ENCODE measurements around the gene GPR141. TPM values are rescaled to one million over a fixed set of nuclear protein-coding genes. Genes with fewer than 3 reads are reported as not detected.
A peak's percentile ranks its signal among the peaks of the same experiment; 100 is the strongest.

The GPR141 gene
- total RNA-seq, 1 experiment from 2014 or later: not detected

DNA sequence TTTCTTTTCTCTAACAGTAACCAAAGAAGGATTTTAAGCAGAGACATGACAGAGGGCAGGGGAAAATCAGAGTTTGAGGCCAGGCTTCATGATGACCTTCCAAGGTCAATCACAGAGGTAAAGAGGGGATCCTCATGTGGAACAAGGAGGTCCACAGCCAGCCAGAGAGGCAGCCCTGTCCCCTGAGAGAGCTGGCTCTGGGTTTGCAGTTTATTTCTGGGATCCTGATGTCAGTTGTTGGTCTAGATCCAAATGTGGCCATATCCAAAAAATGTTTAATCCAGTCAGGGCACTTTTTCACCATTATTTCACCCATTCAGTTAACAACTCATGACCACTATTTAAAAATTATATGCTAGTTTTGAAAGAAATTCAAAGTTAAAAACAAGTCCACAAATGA, 45.6 kb downstream of the GPR141 start:
- DNase-seq (ENCODE audit: extremely low read depth, low read depth): no peak

- no peak for DNase-seq (ENCODE audit: extremely low read depth, low read depth)
Measured at GRCh38 chr7:37730501-37730900, 46.9 kb downstream of the GPR141 start.

DNA sequence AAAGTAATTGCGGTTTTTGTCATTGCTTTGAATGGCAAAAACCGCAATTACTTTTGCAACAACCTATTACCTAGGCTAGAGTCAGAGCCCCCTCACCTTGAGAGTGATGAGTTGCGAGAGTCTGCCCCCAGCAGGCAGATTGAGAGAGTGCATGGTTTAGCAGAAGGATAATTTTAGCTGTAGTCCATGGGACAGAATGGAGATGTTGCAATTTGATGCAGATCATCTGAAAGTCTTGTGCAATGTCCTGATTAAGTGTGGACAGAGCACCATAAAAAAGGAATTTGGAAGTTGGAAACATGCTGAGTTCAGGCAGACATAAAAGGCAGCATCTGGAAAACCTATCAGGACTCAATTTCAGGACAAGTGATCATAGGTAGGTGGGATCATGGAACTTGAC, 48.7 kb downstream of the GPR141 start:
- DNase-seq (ENCODE audit: extremely low read depth, low read depth): peak; percentile 8

- DNase-seq (ENCODE audit: extremely low read depth, low read depth): no peak
Measured at GRCh38 chr7:37732888-37733287, 49.3 kb downstream of the GPR141 start.

DNA sequence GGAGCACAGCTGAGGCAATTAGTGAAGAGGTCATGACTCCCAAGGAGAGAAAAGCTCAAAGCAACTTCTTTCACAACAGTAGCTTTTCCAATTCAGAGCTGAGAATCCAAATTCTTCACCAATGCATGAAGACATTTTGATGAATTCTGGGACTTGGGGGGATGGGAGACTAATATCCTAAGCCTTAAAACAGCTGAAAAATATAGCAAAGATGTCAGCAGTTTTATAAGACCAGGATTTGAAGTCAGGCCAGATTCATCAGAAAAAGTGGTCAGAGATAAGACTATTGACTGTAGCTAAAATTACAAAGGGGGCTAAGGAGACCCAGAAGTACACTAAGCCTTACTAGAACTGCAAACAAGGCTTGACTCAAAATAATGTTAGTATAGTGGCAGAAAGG, 51.6 kb downstream of the GPR141 start:
- DNase-seq (ENCODE audit: extremely low read depth, low read depth): no peak

- DNase-seq (ENCODE audit: extremely low read depth, low read depth): no peak
Measured at GRCh38 chr7:37738321-37738720, 54.8 kb downstream of the GPR141 start.

DNA sequence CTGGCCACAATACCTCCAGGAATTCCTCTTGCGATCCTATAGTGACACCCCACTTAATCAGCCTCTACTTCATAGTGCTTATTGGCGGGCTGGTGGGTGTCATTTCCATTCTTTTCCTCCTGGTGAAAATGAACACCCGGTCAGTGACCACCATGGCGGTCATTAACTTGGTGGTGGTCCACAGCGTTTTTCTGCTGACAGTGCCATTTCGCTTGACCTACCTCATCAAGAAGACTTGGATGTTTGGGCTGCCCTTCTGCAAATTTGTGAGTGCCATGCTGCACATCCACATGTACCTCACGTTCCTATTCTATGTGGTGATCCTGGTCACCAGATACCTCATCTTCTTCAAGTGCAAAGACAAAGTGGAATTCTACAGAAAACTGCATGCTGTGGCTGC, 56.8 kb downstream of the GPR141 start:
- no peak for DNase-seq (ENCODE audit: extremely low read depth, low read depth)

- no peak for DNase-seq (ENCODE audit: extremely low read depth, low read depth)
Measured at GRCh38 chr7:37741776-37742175, 58.2 kb downstream of the GPR141 start.

- DNase-seq (ENCODE audit: extremely low read depth, low read depth): no peak
Measured at GRCh38 chr7:37751096-37751495, 67.5 kb downstream of the GPR141 start.

GRCh38 chr7:37753398-37754050, 70.0 kb downstream of the GPR141 start:
- no peak for DNase-seq (ENCODE audit: extremely low read depth, low read depth)

DNA sequence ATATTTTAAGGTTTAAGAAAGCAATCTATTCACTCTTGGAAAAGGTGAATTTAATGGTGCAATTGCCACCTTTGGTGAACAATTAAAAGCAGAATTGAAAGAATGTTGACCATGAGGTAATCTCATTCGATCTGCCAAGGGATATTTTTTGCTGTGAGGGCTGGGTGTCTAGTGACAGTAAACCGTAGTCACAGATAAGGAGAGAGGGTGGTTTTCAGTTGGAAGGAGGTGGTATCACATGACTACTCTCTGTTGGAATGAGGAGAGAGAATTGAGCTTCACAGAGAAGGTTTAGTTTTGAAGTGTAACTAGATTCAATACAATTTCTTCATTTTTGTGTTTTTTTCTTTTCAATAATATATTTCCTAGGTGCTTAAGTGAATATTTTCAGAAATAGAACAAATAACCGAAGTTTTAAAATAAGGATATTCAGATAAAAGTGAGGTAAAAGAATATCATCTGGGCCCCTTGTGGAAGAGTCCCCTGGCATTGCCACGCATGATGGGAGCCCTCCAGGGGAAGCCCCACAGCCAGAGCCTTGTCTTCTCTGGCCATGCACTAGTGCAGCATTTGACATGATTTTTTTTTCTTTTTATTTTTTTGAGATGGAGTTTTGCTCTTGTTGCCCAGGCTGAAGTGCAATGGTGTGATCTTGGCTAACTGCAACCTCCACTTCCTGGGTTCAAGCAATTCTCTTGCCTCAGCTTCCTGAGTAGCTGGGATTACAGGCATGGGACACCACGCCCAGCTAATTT, 73.4 kb downstream of the GPR141 start:
- DNase-seq (ENCODE audit: extremely low read depth, low read depth): no peak

GRCh38 chr7:37757563-37757962, 74.0 kb downstream of the GPR141 start:
- DNase-seq (ENCODE audit: extremely low read depth, low read depth): no peak

- DNase-seq (ENCODE audit: extremely low read depth, low read depth): no peak
Measured at GRCh38 chr7:37758501-37759045, 75.0 kb downstream of the GPR141 start.

GRCh38 chr7:37759526-37759925, 76.0 kb downstream of the GPR141 start:
- DNase-seq (ENCODE audit: extremely low read depth, low read depth): no peak

GRCh38 chr7:37765421-37765829, 81.9 kb downstream of the GPR141 start:
- no peak for DNase-seq (ENCODE audit: extremely low read depth, low read depth)

DNA sequence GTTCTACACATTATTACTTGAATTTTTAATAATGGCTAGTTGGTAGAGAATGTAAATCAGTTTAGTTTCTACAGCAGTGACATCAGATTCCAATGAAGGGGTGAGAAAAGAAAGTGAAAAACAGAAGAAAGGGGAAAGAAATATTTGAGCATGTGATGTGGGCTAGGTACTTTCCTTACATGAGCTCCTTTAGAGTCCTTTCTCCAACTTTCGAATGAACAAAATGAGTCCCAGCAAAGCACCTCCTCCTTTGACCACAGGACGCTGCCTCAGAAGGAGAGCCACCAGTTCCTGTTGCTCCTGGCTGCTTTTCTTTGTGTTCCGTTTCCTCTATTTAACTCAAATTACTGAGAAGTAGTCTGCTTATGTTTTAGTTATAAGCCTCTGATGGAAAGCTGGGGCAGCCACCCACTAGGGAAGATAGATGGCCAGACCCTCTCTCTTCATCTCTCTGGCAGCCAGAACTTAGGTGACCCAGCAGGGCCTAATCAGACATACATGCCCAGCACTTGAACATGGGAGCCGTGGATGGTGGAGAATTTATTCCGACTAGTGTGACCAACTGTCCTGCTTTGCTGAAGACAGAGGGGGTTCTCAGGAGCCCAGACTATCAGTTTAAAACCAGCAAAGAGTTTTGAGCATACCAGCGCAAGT, 82.4 kb downstream of the GPR141 start:
- no peak for DNase-seq (ENCODE audit: extremely low read depth, low read depth)

- DNase-seq (ENCODE audit: extremely low read depth, low read depth): no peak
Measured at GRCh38 chr7:37768611-37769010, 85.0 kb downstream of the GPR141 start.

- no peak for DNase-seq (ENCODE audit: extremely low read depth, low read depth)
Measured at GRCh38 chr7:37769291-37769690, 85.7 kb downstream of the GPR141 start.

- no peak for DNase-seq (ENCODE audit: extremely low read depth, low read depth)
Measured at GRCh38 chr7:37769726-37770125, 86.2 kb downstream of the GPR141 start.

DNA sequence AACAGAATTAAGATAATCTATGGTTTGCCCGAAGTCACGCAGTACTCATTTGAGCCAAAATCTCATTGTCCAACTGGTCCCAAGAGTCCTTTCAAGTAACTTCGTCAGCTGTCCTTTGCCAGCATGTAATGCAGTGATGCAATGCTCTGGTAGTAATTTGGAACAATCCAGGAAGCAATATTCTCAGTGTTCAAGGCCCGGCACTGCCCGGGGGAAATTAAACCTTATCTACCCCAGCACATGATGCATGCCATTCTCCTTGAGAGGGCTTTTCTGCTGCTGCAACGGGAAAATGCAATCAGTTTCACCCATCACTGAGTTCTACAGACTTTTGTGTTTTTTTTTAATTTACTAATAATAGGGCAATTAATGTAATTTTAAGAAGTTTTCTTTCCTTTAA, 87.3 kb downstream of the GPR141 start:
- DNase-seq (ENCODE audit: extremely low read depth, low read depth): no peak

- DNase-seq (ENCODE audit: extremely low read depth, low read depth): no peak
Measured at GRCh38 chr7:37771342-37771741, 87.8 kb downstream of the GPR141 start.

DNA sequence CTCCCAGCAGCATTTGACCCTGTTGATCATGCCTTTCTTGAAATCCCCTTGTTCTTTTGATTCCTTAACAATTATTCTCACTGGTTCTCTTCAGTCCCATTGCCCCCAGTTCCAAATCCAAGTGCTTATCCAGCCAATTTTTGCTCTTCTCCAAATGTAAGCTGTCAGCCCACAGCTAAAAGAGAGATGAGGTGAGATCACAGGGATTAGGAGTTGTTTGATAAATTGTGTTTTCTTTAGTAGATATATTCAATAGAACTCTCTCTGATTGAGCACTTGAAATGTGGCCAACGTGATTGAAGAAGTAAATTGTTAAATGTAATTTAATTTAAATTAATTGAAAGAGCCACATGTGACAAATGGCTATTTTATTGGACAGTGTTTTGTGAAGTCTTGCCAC, 88.2 kb downstream of the GPR141 start:
- DNase-seq (ENCODE audit: extremely low read depth, low read depth): no peak

Data from NCI-H460 (cell line).